Transverse colon (tissue), 4 donors: Measurements from ENCODE around the gene HBEGF.

Experiments used
- CTCF ChIP-seq, 5 experiments: fragments of 200-600 bp in 3 of 5; fragments of 450-650 bp in 2 of 5; sonication (generic) in 3 of 5; IDR thresholded peaks; 1 replicate in 2 of 5; 2 replicates in 3 of 5; pipeline ENCODE4 v1.5.1; 2016 to 2017; ENCODE audit warnings: antibody characterized with exemption in 5 of 5, inconsistent platforms in 3 of 5, mild to moderate bottlenecking in 2 of 5, moderate library complexity in 1 of 5
- POLR2A ChIP-seq: fragments of 450-650 bp; IDR thresholded peaks from one replicate; pipeline ENCODE4 v1.6.1; 2016; ENCODE audit warnings: antibody characterized with exemption, mild to moderate bottlenecking, moderate library complexity
- POLR2AphosphoS5 ChIP-seq, 3 donors: sonication (generic); formaldehyde crosslinking; IDR thresholded peaks; one replicate each; pipeline ENCODE4 v1.6.1; 2016; ENCODE audit warnings: antibody characterized with exemption in 3 of 3

- TF ChIP-seq POLR2AphosphoS5 (IDR thresholded peaks at IDR 0.05) (no peak), POLR2A (no peak), CTCF (IDR thresholded peaks at IDR 0.05) (no peak)
These were observed 14.8 kb downstream of the HBEGF start for GRCh38 chr5:140331638-140332037.
